Measurements from ENCODE around the gene FAM217B.

FAM217B gene, protein sequence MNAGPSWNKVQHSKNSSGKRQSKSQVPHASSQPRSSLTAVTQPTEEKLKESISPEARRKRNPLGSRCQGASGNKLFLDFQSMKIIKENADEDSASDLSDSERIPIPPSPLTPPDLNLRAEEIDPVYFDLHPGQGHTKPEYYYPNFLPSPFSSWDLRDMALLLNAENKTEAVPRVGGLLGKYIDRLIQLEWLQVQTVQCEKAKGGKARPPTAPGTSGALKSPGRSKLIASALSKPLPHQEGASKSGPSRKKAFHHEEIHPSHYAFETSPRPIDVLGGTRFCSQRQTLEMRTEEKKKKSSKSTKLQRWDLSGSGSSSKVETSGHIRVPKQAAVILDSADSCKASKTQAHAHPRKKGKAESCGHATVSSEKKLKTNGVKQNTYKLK

DNA sequence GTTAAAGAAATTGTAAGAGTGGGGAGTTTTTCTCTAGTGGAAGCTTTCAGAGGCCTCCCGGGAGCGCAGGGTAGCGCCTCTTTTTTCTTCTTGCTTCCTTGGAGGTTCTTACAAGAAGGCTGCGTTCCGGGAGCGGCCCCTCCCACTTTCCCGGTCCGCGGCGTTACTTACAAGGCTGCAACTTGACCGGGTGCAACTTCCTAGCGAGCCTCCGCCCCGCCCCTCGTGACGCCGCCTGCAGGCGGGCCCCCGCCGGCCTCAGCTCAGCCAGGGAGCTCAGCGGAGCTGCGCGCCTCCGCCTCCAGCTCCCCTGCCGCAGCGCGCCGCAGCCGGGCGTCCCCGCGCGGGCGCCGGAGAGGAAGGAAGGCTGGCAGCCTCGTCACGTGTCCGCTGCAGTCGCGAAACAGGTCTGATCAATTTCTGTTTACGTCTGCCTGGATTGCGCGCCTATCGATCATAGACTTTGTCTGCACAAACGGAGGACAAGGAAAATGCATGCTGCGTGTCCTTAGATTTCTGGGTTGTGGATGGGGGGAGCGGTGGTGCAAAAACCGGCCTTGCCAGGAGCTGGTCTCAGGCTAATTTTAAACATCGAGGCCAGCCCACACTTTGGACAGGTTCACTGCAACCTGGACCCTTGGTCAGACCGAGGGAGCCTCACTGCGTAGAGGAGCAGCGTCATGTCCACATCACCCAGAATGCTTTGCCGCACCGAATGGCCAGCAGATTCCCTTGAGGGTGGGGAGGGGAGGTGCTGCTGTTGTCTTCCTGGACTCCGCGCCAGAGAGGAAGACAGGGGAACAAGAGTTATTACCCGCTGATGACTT lies at the start of gene FAM217B, which contains the start of gene PPP1R3D:
Gene FAM217B, plus strand, starts transcription at position 261 of the 827 bp plus-strand sequence. CDS start 3,555 bp downstream, outside the sequence.
Gene PPP1R3D, minus strand, starts transcription at position 177 of the 827 bp plus-strand sequence. CDS start 374 bp downstream, outside the sequence.
- Histone ChIP-seq H3K4me3 (peak within 1 kb of the TSS; percentile 59), H3K27me3 (ENCODE audit: low read depth) (no peaks in the 10 kb centered on the region), H3K36me3 (replicated peaks) (peaks cover 20% of the 10 kb centered on the region), H3K4me1 (peaks cover 34% of the 10 kb centered on the region), H3K9me3 (no peaks in the 10 kb centered on the region)
- in situ Hi-C loops (cut with MboI; ENCODE audit: low sequenced_read_pairs), result loop anchor here (25.0 kb wide), 1 partner anchor 903 kb away; the partner anchor contains the start of genes ATP5F1E and PRELID3B
- DNase-seq (ENCODE audit: low spot score in 2 of 2), result peak; percentile 88 to 97

DNA sequence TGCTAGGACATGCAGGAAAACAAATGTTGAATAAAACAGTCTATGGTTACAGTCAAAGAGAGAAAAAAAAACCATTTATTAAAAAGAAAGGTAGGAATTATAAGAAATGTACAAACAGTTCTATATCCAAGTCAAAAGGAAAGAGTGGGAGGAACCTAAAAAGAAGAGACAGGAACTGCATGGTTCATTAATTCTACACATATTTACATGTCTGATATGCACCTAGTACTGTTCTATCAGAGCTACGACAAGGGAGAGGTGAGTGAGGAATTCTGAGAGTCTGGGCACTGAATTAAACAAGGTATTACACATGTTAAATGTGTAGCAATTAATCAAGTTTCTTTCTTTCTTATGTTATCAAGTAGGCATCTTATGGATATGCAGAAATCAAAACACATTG lies 48.6 kb upstream of the FAM217B start:
- in situ Hi-C loops (cut with MboI; ENCODE audit: low sequenced_read_pairs), result no loop called here
- no peaks in the 10 kb centered on the region for H3K36me3 ChIP-seq (replicated peaks)

DNA sequence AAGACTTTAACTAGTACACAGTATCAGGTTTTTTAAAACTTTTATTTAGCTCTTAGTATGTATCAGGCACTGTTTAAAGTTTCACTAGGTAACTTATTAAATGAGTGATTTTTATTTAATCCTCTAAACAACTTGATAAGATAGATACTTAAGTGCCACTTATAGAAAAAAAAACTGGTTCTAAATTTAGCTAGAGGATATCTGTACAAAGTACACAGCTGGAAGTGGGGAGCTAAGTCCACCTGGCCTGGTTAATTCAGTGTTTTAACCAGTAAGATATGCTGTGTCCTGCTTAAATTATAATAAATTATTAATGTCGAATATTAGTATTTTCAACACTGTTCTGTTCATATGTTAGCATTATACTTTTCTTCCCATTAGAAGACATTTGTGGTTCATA lies 44.3 kb upstream of the FAM217B start:
- Histone ChIP-seq H3K27me3 (ENCODE audit: low read depth) (no peaks in the 10 kb centered on the region), H3K4me1 (peaks cover 2% of the 10 kb centered on the region; the same call in 1 of the 2 replicates), H3K36me3 (replicated peaks) (no peaks in the 10 kb centered on the region), H3K4me3 (no peak overlapping the region), H3K9me3 (no peaks in the 10 kb centered on the region)
- DNase-seq (ENCODE audit: low spot score in 2 of 2), result no peak
- in situ Hi-C loops (cut with MboI; ENCODE audit: low sequenced_read_pairs), result no loop called here

More for the DNA sequence above, 48.6 kb upstream of the FAM217B start:
- Histone ChIP-seq H3K4me3 (no peak overlapping the region), H3K9me3 (no peaks in the 10 kb centered on the region), H3K27me3 (ENCODE audit: low read depth) (no peaks in the 10 kb centered on the region), H3K4me1 (no peaks in the 10 kb centered on the region)
- DNase-seq (ENCODE audit: low spot score in 2 of 2), result no peak

DNA sequence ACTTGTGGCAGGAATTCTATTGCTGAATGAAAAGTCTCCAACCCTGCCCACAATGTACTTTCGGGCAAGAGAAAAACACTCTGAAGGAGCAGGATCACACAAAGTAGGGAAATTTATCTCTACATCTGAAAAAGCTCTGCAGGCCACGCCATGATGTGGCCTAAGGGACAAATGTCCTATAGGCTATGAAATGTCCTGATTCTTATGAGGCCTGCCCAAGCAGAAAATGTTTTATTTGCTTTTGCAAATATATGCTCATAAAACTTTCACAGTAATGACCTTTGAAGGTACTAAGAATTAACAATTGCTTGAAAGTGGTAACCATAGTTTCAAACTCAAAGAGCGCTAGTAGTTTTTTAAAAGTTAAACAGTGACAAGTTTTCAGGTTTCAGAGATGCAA lies 37.7 kb upstream of the FAM217B start:
- Histone ChIP-seq H3K4me3 (no peak overlapping the region), H3K9me3 (no peaks in the 10 kb centered on the region), H3K27me3 (ENCODE audit: low read depth) (no peaks in the 10 kb centered on the region), H3K36me3 (replicated peaks) (no peaks in the 10 kb centered on the region), H3K4me1 (peaks cover 5% of the 10 kb centered on the region; the same call in 1 of the 2 replicates)
- in situ Hi-C loops (cut with MboI; ENCODE audit: low sequenced_read_pairs), result no loop called here
- DNase-seq (ENCODE audit: low spot score in 2 of 2), result no peak

DNA sequence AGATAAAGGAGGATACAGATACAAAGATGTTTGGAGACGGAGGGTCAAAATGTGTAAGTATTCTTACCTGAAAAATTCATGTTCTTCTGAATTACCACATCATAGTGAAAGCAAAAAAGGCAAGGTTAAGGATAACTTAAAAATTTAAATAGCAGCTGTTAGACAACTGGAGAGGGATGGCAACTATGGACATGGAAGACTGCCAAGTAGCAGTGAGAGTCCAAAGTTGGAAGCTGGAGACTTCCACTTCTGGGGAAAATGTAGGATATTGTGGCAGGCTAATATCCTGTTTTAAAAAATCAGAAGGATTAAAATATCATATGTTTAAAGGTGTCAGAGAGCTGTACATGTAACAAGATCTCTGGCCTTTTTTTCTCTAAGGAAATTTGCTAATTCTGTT lies 36.6 kb upstream of the FAM217B start:
- H3K4me3 ChIP-seq, result no peak overlapping the region

DNA sequence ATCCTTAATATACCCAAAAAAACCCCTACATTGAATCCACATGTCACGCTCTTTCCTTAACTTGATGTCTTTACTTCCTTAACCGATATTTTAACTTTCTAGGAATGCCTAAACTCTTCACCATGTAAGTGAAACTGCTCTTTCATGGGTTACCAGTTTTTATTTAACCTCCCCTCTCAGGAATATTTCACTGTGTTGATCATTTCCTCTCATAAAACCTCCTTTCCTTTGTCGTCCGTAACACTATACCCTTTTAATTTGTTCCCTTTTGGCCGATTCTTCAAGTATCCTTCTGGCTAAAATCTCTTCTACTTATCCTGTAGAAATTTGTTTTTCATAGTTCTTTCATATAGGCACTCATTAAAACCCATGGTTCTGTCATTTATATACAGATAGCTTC lies 31.3 kb upstream of the FAM217B start:
- Histone ChIP-seq H3K4me1 (no peaks in the 10 kb centered on the region), H3K27me3 (ENCODE audit: low read depth) (no peaks in the 10 kb centered on the region), H3K4me3 (no peak overlapping the region), H3K36me3 (replicated peaks) (no peaks in the 10 kb centered on the region), H3K9me3 (no peaks in the 10 kb centered on the region)
- in situ Hi-C loops (cut with MboI; ENCODE audit: low sequenced_read_pairs), result no loop called here
- DNase-seq (ENCODE audit: low spot score in 2 of 2), result no peak

More for the DNA sequence above, 36.6 kb upstream of the FAM217B start:
- DNase-seq (ENCODE audit: low spot score in 2 of 2), result no peak
- H3K36me3 ChIP-seq (replicated peaks), result no peaks in the 10 kb centered on the region
- in situ Hi-C loops (cut with MboI; ENCODE audit: low sequenced_read_pairs), result no loop called here
- no peaks in the 10 kb centered on the region for H3K9me3 ChIP-seq
- H3K27me3 ChIP-seq (ENCODE audit: low read depth), result no peaks in the 10 kb centered on the region
- peaks cover 5% of the 10 kb centered on the region; the same call in 1 of the 2 replicates for H3K4me1 ChIP-seq

DNA sequence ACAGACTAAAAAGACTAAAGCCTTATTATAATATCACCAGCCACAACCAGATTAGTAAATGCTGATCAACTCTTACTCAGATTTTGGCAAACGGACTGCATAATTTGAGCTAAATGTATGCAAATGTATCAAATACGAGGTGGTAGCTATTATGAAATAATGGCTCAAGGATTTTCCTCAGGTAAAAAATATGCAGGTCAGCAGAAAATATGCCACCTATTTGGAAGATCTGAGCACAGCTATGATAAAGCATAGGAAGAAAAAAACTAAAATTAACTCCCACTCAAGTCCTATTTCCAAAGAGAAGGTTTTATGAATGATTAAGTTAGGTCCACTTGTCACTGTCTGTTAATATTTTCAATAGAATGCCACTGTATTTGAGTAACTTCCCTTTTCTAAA lies 29.1 kb upstream of the FAM217B start:
- no peak for DNase-seq (ENCODE audit: low spot score in 2 of 2)
- no peak overlapping the region for H3K4me3 ChIP-seq
- H3K9me3 ChIP-seq, result no peaks in the 10 kb centered on the region
- no peaks in the 10 kb centered on the region for H3K36me3 ChIP-seq (replicated peaks)
- H3K27me3 ChIP-seq (ENCODE audit: low read depth), result no peaks in the 10 kb centered on the region
- in situ Hi-C loops (cut with MboI; ENCODE audit: low sequenced_read_pairs), result no loop called here
- no peaks in the 10 kb centered on the region for H3K4me1 ChIP-seq

DNA sequence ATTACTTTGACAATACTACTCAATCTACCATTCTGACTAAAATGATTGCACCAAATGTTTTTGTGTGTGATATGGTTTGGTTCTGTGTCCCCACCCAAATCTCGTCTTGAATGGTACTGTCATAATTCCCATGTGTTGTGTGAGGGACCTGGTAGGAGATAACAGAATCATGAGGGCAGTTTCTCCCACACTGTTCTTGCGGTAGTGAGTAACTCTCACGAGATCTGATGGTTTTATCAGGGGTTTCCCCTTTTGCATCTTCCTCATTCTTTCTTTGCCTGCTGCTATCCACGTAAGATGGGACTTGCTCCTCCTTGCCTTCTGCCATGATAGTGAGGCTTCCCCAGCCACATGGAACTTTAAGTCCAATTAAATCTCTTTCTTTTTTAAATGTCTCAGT lies 27.6 kb upstream of the FAM217B start:
- Histone ChIP-seq H3K9me3 (no peaks in the 10 kb centered on the region), H3K27me3 (ENCODE audit: low read depth) (no peaks in the 10 kb centered on the region), H3K36me3 (replicated peaks) (no peaks in the 10 kb centered on the region), H3K4me1 (no peaks in the 10 kb centered on the region), H3K4me3 (no peak overlapping the region)
- DNase-seq (ENCODE audit: low spot score in 2 of 2), result no peak
- in situ Hi-C loops (cut with MboI; ENCODE audit: low sequenced_read_pairs), result no loop called here

DNA sequence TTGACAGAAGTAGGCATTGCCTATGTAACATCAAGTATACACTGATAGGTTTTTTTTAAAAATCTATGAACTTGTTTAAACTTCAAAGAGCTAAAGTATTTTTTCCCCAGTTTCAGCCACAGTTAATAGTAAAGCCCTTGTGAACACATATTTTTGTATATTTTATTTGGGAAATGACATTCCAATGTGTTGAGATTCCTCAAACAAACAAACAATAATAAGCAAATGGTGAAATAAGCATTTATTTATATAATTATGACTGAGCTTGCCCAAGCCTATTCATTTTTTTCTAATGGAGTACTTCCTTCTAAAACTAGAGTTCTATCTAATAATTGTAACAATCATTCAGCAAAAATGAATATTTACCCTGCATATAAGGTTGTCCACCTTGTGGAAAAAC lies 19.2 kb upstream of the FAM217B start:
- peaks cover 12% of the 10 kb centered on the region for H3K4me1 ChIP-seq
- H3K4me3 ChIP-seq, result no peak overlapping the region
- no peaks in the 10 kb centered on the region for H3K27me3 ChIP-seq (ENCODE audit: low read depth)
- H3K36me3 ChIP-seq (replicated peaks), result no peaks in the 10 kb centered on the region
- in situ Hi-C loops (cut with MboI; ENCODE audit: low sequenced_read_pairs), result no loop called here
- no peak for DNase-seq (ENCODE audit: low spot score in 2 of 2)
- H3K9me3 ChIP-seq, result no peaks in the 10 kb centered on the region

DNA sequence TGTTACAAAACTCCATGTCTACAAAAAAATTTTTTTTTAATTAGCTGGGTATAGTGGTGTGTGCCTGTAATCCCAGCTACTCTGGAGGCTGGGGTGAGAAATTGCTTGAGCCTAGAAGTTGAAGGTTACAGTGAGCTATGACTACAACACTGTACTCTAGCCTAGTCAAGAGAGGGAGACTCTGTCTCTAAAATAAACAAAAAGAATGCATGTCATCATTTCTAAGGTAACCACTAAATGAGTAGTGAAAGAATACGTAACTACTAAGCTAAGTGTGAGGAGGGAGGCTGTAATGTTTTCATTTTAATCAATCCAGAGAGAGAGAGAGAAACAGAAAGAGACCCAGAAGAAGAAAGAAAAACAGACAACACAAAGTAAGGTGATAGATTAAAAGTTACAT lies 16.7 kb upstream of the FAM217B start:
- Histone ChIP-seq H3K9me3 (no peaks in the 10 kb centered on the region), H3K4me3 (no peak overlapping the region), H3K27me3 (ENCODE audit: low read depth) (no peaks in the 10 kb centered on the region), H3K4me1 (peaks cover 20% of the 10 kb centered on the region), H3K36me3 (replicated peaks) (no peaks in the 10 kb centered on the region)
- DNase-seq (ENCODE audit: low spot score in 2 of 2), result no peak
- in situ Hi-C loops (cut with MboI; ENCODE audit: low sequenced_read_pairs), result no loop called here

DNA sequence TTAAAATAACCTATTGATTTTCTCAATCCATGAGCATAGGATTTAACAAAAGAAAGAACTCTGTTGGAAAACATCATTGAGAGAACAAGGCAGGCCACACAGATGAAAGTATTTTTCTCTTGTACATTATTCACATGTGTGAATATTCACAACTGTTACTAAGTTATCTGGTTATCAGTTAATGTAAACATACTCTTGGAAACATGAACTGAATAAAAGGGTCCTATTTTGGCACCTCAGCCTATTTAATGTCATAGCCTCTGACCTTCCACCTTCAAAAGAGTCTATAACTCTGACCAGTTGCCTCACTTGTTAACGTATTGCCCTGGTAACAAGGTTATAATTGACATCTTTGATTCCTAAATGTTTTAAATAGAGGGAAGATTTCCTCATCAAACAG lies 14.8 kb upstream of the FAM217B start:
- no peaks in the 10 kb centered on the region for H3K27me3 ChIP-seq (ENCODE audit: low read depth)
- in situ Hi-C loops (cut with MboI; ENCODE audit: low sequenced_read_pairs), result loop anchor here (25.0 kb wide), 1 partner anchor 888 kb away; the partner anchor contains the start of genes ATP5F1E and PRELID3B
- DNase-seq (ENCODE audit: low spot score in 2 of 2), result no peak
- no peak overlapping the region for H3K4me3 ChIP-seq
- H3K9me3 ChIP-seq, result no peaks in the 10 kb centered on the region
- no peaks in the 10 kb centered on the region for H3K36me3 ChIP-seq (replicated peaks)
- peaks cover 34% of the 10 kb centered on the region for H3K4me1 ChIP-seq

DNA sequence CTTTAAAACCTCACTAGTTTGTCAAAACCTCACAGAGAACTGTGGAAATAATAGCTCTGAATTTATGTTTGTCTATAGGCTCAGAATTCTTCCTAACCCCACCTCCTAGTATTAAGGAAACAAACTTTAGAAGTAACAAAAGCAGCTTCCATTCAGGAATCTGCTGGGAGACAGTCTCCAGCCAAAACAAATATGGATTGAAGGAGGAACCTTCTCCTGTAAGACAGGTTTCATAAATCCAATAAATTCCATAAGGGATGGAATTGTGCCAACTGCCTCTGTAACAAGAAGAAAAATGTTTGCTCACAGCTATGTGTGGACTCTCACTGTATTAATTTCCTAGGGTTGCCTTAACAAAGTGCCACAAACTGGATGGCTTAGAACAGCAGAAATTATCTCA lies 14.3 kb upstream of the FAM217B start:
- H3K4me3 ChIP-seq, result no peak overlapping the region
- H3K36me3 ChIP-seq (replicated peaks), result no peaks in the 10 kb centered on the region
- no peaks in the 10 kb centered on the region for H3K9me3 ChIP-seq
- in situ Hi-C loops (cut with MboI; ENCODE audit: low sequenced_read_pairs), result loop anchor here (25.0 kb wide), 1 partner anchor 889 kb away; the partner anchor contains the start of genes ATP5F1E and PRELID3B
- peaks cover 35% of the 10 kb centered on the region for H3K4me1 ChIP-seq
- no peaks in the 10 kb centered on the region for H3K27me3 ChIP-seq (ENCODE audit: low read depth)
- DNase-seq (ENCODE audit: low spot score in 2 of 2), result no peak

DNA sequence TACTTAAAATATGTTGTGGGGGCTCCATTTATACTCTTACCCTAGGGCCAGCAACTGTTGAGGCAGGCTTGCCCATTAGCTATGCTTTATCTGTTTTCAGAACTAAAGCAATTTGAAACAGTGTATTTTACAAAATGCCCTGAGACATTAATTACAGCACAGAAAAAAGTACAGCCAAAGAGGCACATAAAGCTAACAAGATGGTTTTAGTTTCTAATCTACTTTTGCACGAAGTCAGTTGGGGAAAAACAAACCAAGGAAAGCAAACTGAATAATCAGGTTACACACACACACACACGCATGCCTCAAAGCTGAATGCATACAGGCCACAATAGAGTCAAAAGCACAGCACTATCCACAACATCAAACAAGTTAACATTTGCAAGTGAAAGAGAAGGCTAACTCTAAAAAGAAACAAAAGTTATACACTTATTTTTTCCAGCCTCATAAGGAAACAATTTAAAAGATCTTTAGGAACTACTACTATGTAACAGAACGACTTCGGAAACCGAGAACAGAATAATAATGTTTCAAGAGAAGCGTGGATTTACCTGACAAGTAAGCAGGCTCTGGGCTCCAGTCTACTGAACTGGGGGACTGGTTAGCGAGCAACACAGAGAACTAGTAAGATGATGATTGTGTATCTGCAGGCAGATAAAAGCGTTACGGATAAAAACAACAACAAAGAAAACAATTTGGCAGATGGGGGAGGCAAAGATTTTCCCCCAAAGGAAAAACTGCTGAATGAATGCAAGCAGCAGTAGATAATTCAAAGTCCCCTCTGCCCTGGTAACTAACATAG lies 8.5 kb upstream of the FAM217B start:
- in situ Hi-C loops (cut with MboI; ENCODE audit: low sequenced_read_pairs), result loop anchor here (25.0 kb wide), 1 partner anchor 894 kb away; the partner anchor contains the start of genes ATP5F1E and PRELID3B
- Histone ChIP-seq H3K9me3 (no peaks in the 10 kb centered on the region), H3K27me3 (ENCODE audit: low read depth) (no peaks in the 10 kb centered on the region), H3K36me3 (replicated peaks) (no peaks in the 10 kb centered on the region), H3K4me1 (peaks cover 33% of the 10 kb centered on the region), H3K4me3 (no peak overlapping the region)
- peak; percentile 40 to 53 for DNase-seq (ENCODE audit: low spot score in 2 of 2)
